ENCODE data around the gene PACRGL.
"Not testable (repeated sequence)": the region's sequence is repeated elsewhere in the genome, so short reads cannot be mapped to it uniquely, and the experiment has no call there.

PACRGL gene

GRCh38 chr4:20761382-20761781 lies 61.1 kb downstream of the PACRGL start:
- ATAC-seq (ENCODE audit: low read depth) (no peak), DNase-seq (ENCODE audit: low spot score) (no peak)
- H3K27me3 ChIP-seq (ENCODE audit: insufficient read depth, poor library complexity, severe bottlenecking), result no peaks in the 10 kb centered on the region
- no peaks in the 10 kb centered on the region for H3K4me1 ChIP-seq (ENCODE audit: insufficient read depth, poor library complexity, severe bottlenecking)
- no peak overlapping the region for H3K27ac ChIP-seq (ENCODE audit: poor library complexity, severe bottlenecking)
- H3K36me3 ChIP-seq (ENCODE audit: low read depth), result no peaks in the 10 kb centered on the region
- no peak overlapping the region for H3K4me3 ChIP-seq (ENCODE audit: severe bottlenecking)
- no peak for TF ChIP-seq CTCF (IDR thresholded peaks at IDR 0.05; ENCODE audit: poor library complexity, severe bottlenecking)
- no peaks in the 10 kb centered on the region for H3K9me3 ChIP-seq (ENCODE audit: severe bottlenecking)

GRCh38 chr4:20761826-20762225 lies 61.6 kb downstream of the PACRGL start:
- ATAC-seq (ENCODE audit: low read depth), result no peak
- Histone ChIP-seq H3K4me1 (ENCODE audit: insufficient read depth, poor library complexity, severe bottlenecking) (no peaks in the 10 kb centered on the region), H3K27ac (ENCODE audit: poor library complexity, severe bottlenecking) (no peak overlapping the region), H3K36me3 (ENCODE audit: low read depth) (no peaks in the 10 kb centered on the region), H3K9me3 (ENCODE audit: severe bottlenecking) (no peaks in the 10 kb centered on the region), H3K4me3 (ENCODE audit: severe bottlenecking) (no peak overlapping the region), H3K27me3 (ENCODE audit: insufficient read depth, poor library complexity, severe bottlenecking) (no peaks in the 10 kb centered on the region)
- TF ChIP-seq CTCF (IDR thresholded peaks at IDR 0.05; ENCODE audit: poor library complexity, severe bottlenecking), result no peak
- no peak for DNase-seq (ENCODE audit: low spot score)

- Histone ChIP-seq H3K27me3 (ENCODE audit: insufficient read depth, poor library complexity, severe bottlenecking) (no peaks in the 10 kb centered on the region), H3K4me1 (ENCODE audit: insufficient read depth, poor library complexity, severe bottlenecking) (no peaks in the 10 kb centered on the region), H3K9me3 (ENCODE audit: severe bottlenecking) (no peaks in the 10 kb centered on the region), H3K27ac (ENCODE audit: poor library complexity, severe bottlenecking) (no peak overlapping the region), H3K4me3 (ENCODE audit: severe bottlenecking) (no peak overlapping the region), H3K36me3 (ENCODE audit: low read depth) (no peaks in the 10 kb centered on the region)
- no peak for TF ChIP-seq CTCF (IDR thresholded peaks at IDR 0.05; ENCODE audit: poor library complexity, severe bottlenecking)
- DNase-seq (ENCODE audit: low spot score) (no peak), ATAC-seq (ENCODE audit: low read depth) (no peak)
These were observed 64.2 kb downstream of the PACRGL start for GRCh38 chr4:20764366-20764992.

- Histone ChIP-seq H3K4me1 (ENCODE audit: insufficient read depth, poor library complexity, severe bottlenecking) (no peaks in the 10 kb centered on the region), H3K9me3 (ENCODE audit: severe bottlenecking) (no peaks in the 10 kb centered on the region), H3K4me3 (ENCODE audit: severe bottlenecking) (no peak overlapping the region), H3K27ac (ENCODE audit: poor library complexity, severe bottlenecking) (no peak overlapping the region), H3K36me3 (ENCODE audit: low read depth) (no peaks in the 10 kb centered on the region), H3K27me3 (ENCODE audit: insufficient read depth, poor library complexity, severe bottlenecking) (no peaks in the 10 kb centered on the region)
- TF ChIP-seq CTCF (IDR thresholded peaks at IDR 0.05; ENCODE audit: poor library complexity, severe bottlenecking), result peak; percentile 89
- ATAC-seq (ENCODE audit: low read depth) (peak; percentile 83), DNase-seq (ENCODE audit: low spot score) (no peak)
These were observed 73.1 kb downstream of the PACRGL start for GRCh38 chr4:20773144-20773997.

- no peak for DNase-seq (ENCODE audit: low spot score)
- no peak overlapping the region for H3K27ac ChIP-seq (ENCODE audit: poor library complexity, severe bottlenecking)
- no peak overlapping the region for H3K4me3 ChIP-seq (ENCODE audit: severe bottlenecking)
- no peaks in the 10 kb centered on the region for H3K27me3 ChIP-seq (ENCODE audit: insufficient read depth, poor library complexity, severe bottlenecking)
- no peaks in the 10 kb centered on the region for H3K36me3 ChIP-seq (ENCODE audit: low read depth)
- no peaks in the 10 kb centered on the region for H3K9me3 ChIP-seq (ENCODE audit: severe bottlenecking)
- no peak for ATAC-seq (ENCODE audit: low read depth)
- TF ChIP-seq CTCF (IDR thresholded peaks at IDR 0.05; ENCODE audit: poor library complexity, severe bottlenecking), result no peak
- H3K4me1 ChIP-seq (ENCODE audit: insufficient read depth, poor library complexity, severe bottlenecking), result no peaks in the 10 kb centered on the region
These were observed 78.6 kb downstream of the PACRGL start for GRCh38 chr4:20778896-20779295.

- H3K4me1 ChIP-seq (ENCODE audit: insufficient read depth, poor library complexity, severe bottlenecking); DNase-seq (ENCODE audit: low spot score); H3K4me3 ChIP-seq (ENCODE audit: severe bottlenecking); H3K36me3 ChIP-seq (ENCODE audit: low read depth); H3K27me3 ChIP-seq (ENCODE audit: insufficient read depth, poor library complexity, severe bottlenecking); H3K27ac ChIP-seq (ENCODE audit: poor library complexity, severe bottlenecking); H3K9me3 ChIP-seq (ENCODE audit: severe bottlenecking); ATAC-seq (ENCODE audit: low read depth): not testable (repeated sequence)
These were observed 82.9 kb downstream of the PACRGL start for GRCh38 chr4:20783134-20783533.

Data from RWPE2 (cell line).